AG04450 (cell line): ENCODE data around the gene ENTPD5. TPM values are rescaled to one million over a fixed set of nuclear protein-coding genes. Genes with fewer than 3 reads are reported as not detected.
"Not testable (repeated sequence)": the region's sequence is repeated elsewhere in the genome, so short reads cannot be mapped to it uniquely, and the experiment has no call there.

Experiments used
- CTCF ChIA-PET: fragments of 300-600, 350-600 bp; formaldehyde crosslinking; extraction: SDS; loops from one replicate; lab custom pipeline; 2022; ENCODE audit warnings: antibody characterized with exemption, inconsistent platforms; lab: Charles Lee
- POLR2A ChIA-PET: fragments of 350-600 bp; formaldehyde crosslinking; extraction: SDS; loops from one replicate; lab custom pipeline; 2021; ENCODE audit warnings: antibody characterized with exemption, inconsistent platforms; lab: Yijun Ruan, JAX
- DNase-seq: peaks from one replicate; pipeline ENCODE4 v3.0.0-alpha.2; 2011; ENCODE audit warnings: low read depth, low spot score
- H3K27ac ChIP-seq: one replicate; pipeline ENCODE4 v1.5.1; 2012; ENCODE audit warnings: low read depth, low read length, control low read depth
- H3K27me3 ChIP-seq: one replicate; pipeline ENCODE4 v1.6.0; 2012; ENCODE audit warnings: low read length; ENCODE audit not compliant: control insufficient read depth, insufficient read depth
- H3K4me3 ChIP-seq: 2 replicates; pipeline ENCODE4 v1.5.1; 2011; ENCODE audit warnings: mild to moderate bottlenecking, low read depth, low read length, control low read depth
- H3K9me3 ChIP-seq: 2 replicates; pipeline ENCODE4 v1.5.1; 2012; ENCODE audit warnings: low read length; ENCODE audit not compliant: control insufficient read depth, insufficient read depth
- polyA plus RNA-seq: library from polyadenylated mRNA; depleted of rRNA; stranded (reverse); fragments of >200 nt; gene quantifications from 2 replicates; pipeline ENCODE4 v1.2.3, GENCODE V29; 2011
- TF ChIP-seq, protein P1 (sequence below): IDR thresholded peaks from 2 replicates; pipeline ENCODE4 v1.5.1; 2011; ENCODE audit warnings: low read depth, low read length, control low read depth, inconsistent platforms

The ENTPD5 gene
- polyA plus RNA-seq, 1 experiment = 11.4 TPM

DNA sequence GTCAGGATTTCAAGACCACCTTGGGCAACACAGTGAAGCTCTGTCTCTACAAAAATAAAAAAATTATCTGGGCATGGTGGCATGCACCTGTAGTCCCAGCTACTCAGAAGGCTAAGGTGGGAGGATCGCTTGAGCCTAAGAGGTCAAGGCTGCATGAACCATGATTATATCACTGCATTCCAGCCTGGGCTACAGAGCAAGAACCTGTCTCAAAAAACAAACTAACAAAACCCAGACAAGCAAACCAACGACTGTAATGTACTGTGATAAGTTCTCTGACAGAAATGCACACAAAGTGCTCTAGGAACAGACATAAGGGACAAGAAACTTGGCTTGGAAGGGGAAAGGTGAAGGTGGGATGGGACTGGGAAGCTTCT lies 22.4 kb downstream of the ENTPD5 start:
- H3K9me3 ChIP-seq = no peaks in the 10 kb centered on the region
- TF ChIP-seq, protein P1, sequence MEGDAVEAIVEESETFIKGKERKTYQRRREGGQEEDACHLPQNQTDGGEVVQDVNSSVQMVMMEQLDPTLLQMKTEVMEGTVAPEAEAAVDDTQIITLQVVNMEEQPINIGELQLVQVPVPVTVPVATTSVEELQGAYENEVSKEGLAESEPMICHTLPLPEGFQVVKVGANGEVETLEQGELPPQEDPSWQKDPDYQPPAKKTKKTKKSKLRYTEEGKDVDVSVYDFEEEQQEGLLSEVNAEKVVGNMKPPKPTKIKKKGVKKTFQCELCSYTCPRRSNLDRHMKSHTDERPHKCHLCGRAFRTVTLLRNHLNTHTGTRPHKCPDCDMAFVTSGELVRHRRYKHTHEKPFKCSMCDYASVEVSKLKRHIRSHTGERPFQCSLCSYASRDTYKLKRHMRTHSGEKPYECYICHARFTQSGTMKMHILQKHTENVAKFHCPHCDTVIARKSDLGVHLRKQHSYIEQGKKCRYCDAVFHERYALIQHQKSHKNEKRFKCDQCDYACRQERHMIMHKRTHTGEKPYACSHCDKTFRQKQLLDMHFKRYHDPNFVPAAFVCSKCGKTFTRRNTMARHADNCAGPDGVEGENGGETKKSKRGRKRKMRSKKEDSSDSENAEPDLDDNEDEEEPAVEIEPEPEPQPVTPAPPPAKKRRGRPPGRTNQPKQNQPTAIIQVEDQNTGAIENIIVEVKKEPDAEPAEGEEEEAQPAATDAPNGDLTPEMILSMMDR = no peak
- H3K27me3 ChIP-seq = no peaks in the 10 kb centered on the region
- DNase-seq = no peak
- POLR2A ChIA-PET = no interaction called here
- H3K4me3 ChIP-seq = no peak overlapping the region
- no peak overlapping the region for H3K27ac ChIP-seq
- CTCF ChIA-PET = no interaction called here

DNA sequence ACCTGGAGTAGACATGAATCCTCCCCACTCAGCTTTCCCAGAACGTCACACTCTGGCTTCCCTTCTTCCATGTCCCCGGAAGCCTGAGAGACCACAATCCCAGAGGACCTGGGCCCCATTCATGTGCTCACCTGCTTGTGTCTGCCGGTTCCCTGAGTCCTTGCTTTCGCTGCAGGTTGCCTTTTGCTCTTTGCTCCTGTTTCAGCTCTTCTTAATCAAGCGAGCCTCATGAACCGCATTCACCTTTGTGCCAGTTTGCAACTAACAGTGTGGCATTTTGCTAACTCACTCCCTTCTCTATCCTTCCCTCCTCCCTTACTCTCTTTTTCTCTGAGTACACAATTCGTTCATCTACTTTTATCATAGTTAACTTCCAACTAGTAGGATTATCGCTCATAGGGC lies 23.1 kb downstream of the ENTPD5 start:
- Histone ChIP-seq H3K9me3 (no peaks in the 10 kb centered on the region), H3K4me3 (no peak overlapping the region), H3K27me3 (no peaks in the 10 kb centered on the region), H3K27ac (no peak overlapping the region)
- TF ChIP-seq, protein P1 = no peak
- ChIA-PET POLR2A (no interaction called here), CTCF (no interaction called here)
- DNase-seq = no peak

DNA sequence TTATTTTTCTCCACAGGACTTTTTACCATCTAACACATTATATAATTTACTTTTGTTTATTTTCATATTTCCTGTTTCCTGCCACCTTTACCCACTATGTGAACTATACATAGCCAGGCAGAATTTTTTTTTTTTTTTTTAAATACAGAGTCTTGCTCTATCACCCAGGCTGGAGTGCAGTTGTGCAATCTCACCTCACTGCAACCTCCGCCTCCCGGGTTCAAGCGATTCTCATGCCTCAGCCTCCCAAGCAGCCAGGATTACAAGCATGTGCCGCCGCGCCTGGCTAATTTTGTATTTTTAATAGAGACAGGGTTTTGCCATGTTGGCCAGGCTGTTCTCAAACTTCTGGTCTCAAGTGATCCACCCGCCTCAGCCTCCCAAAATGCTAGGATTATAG lies 24.2 kb downstream of the ENTPD5 start:
- POLR2A ChIA-PET, H3K27ac ChIP-seq, H3K27me3 ChIP-seq, CTCF ChIA-PET, H3K9me3 ChIP-seq, DNase-seq, H3K4me3 ChIP-seq: not testable (repeated sequence)

DNA sequence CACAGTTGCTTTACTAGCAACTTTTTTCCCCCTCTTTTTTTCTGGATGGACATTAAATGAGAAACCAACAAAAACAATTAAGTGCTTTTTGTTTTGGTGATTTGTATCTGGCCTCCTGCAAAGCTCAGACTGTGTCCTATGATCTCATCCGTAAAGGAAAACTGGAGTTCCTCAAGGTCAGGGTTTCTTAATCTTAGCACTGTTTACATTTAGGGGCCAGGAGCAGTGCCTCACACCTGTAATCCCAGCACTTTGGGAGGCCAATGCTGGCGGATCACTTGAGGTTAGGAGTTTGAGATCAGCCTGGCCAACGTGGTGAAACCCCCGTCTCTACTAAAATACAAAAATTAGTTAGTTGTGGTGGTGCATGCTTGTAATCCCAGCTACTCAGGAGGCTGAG lies 28.0 kb downstream of the ENTPD5 start:
- Histone ChIP-seq H3K27me3 (no peaks in the 10 kb centered on the region), H3K27ac (no peak overlapping the region), H3K4me3 (no peak overlapping the region), H3K9me3 (no peaks in the 10 kb centered on the region)
- TF ChIP-seq, protein P1 = no peak
- no peak for DNase-seq
- CTCF ChIA-PET = no interaction called here
- POLR2A ChIA-PET = no interaction called here

DNA sequence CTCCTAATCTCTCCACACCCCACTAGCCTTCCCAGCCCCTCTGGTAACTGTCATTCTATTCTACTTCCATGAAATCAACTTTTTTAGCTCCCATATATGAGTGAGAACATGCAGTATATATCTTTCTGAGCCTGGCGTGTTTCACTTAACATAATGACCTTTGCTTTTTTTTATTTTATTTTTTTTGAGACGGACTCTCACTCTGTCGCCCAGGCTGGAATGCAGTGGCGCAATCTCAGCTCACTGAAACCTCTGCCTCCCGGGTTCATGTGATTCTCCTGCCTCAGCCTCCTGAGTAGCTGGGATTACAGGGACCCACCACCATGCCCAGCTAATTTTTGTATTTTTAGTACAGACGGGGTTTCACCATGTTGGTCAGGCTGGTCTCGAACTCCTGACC lies 30.4 kb downstream of the ENTPD5 start:
- POLR2A ChIA-PET, H3K27me3 ChIP-seq, DNase-seq, CTCF ChIA-PET, H3K9me3 ChIP-seq, H3K4me3 ChIP-seq, H3K27ac ChIP-seq: not testable (repeated sequence)

DNA sequence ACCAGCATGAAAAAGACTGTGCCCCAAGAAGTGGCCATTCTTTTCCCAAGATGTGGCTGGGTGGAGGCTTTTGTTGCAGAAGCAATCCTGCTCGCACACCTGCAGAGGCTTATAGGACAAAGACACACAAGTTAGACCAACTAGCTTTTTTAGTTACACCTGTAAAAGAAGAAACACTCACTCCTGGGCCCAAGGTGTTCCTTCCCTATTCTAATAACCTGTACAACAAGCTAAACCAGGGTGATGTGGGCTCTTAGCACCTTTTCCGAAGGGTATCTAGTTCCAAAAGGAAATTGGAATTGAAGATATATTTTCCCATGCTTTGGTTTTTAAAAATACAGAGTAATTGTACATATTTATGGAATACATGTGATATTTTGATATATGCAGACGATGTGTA lies 31.0 kb downstream of the ENTPD5 start:
- Histone ChIP-seq H3K27me3 (no peaks in the 10 kb centered on the region), H3K4me3 (no peak overlapping the region), H3K9me3 (no peaks in the 10 kb centered on the region), H3K27ac (no peak overlapping the region)
- DNase-seq = no peak
- ChIA-PET CTCF (no interaction called here), POLR2A (no interaction called here)
- TF ChIP-seq, protein P1 = no peak
